ENCODE measurements around the gene DIP2B.
"Not testable (repeated sequence)": the region's sequence is repeated elsewhere in the genome, so short reads cannot be mapped to it uniquely, and the experiment has no call there.

Gene DIP2B

GRCh38 chr12:50676756-50677155 is 172.0 kb downstream of the DIP2B start:
- no peak for DNase-seq (ENCODE audit: low read depth, low spot score)

DNA sequence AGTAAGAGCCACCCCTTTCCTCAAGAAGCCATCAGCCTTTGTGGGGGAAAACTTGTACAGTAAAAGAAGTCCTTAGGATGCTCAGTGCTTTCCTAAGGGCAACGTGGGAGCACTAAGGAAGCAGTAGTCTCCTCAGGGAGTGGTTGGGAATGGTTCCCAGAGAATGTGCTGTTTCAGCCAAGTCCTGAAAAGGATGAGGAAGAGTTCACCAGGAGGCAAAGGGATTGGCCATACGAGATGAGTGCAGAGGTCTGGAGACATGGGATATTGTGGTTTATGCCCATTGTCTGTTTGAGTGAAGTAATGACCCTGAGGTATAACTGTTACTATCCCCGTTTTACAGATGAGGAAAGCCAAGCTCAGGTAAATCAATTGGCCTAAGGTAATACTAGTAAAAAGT is 173.1 kb downstream of the DIP2B start:
- no peak for DNase-seq (ENCODE audit: low read depth, low spot score)

- DNase-seq (ENCODE audit: low read depth, low spot score), result no peak
Measured at GRCh38 chr12:50678650-50679365, 174.0 kb downstream of the DIP2B start.

DNA sequence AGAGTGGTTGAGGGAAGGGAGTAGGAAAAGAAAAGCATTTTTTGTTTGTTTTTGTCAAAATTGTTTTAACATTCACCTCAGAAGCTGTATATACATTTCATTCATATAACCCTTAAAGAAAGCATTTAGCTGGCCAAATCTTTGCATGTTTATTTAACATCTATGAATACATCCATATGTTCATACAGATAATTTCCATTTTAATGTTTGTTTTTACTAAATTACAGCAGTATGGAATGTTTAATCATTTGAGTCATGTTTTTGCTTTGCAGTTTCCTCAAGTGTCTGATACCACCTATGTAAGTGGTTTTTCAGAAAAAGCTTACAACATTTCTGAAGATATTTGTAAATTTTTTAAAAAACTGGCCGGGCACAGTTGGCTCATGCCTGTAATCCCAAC is 174.8 kb downstream of the DIP2B start:
- no peak for DNase-seq (ENCODE audit: low read depth, low spot score)

GRCh38 chr12:50681064-50681463 is 176.3 kb downstream of the DIP2B start:
- DNase-seq (ENCODE audit: low read depth, low spot score), result not testable (repeated sequence)

DNA sequence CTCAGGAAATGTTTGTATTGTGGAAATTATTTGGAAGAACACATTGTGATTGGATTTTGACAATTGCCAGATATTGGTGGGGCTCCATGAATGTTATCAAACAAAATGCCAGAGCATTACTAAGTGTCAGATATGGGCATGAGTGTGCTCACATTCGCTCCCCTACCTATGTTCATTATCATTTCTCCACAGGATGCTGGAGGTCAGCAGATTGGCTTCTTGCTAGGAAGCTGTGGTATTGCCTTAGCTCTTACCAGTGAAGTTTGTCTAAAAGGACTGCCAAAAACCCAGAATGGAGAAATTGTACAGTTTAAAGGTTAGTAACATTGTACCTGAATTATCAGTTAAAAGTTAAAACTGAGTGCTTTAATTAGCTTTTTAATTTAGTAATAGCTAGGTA is 180.9 kb downstream of the DIP2B start:
- DNase-seq (ENCODE audit: low read depth, low spot score), result no peak

DNA sequence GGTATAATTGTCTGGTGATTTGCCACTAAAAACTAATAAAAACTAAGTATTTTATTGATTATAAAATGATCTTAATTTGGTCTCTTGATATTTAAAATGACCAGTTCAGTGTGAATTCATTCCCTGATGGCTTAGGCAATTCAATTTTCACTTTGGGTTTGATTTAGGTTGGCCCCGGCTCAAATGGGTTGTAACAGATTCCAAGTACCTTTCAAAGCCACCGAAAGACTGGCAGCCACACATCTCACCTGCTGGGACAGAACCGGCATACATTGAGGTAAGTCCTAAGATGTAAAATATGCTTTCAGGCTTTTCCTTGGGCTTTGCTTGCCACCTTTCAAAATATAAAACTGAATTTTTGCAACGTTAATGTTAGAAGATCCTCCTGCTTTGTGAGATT is 181.6 kb downstream of the DIP2B start:
- no peak for DNase-seq (ENCODE audit: low read depth, low spot score)

DNA sequence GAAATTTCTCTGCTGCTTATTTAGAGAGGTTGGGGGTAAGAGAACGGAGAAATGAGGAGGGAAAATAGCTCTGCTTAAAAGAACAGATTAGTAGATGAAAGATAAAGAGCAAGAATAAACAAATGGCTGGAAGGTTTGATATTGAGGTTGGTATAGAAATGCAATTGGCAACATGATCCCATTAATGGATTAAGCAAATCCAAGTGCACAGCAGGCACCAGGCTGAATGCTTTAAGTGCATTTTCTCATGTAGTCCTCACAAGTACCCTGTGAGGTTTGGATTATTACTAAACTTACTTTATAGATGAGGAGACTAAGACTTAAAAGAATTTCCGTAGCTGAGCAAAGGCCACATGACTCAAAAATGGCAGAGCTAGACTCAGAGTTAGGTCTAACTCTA is 182.2 kb downstream of the DIP2B start:
- DNase-seq (ENCODE audit: low read depth, low spot score), result no peak

- DNase-seq (ENCODE audit: low read depth, low spot score), result peak; percentile 32
Measured at GRCh38 chr12:50689437-50689836, 184.7 kb downstream of the DIP2B start.

DNA sequence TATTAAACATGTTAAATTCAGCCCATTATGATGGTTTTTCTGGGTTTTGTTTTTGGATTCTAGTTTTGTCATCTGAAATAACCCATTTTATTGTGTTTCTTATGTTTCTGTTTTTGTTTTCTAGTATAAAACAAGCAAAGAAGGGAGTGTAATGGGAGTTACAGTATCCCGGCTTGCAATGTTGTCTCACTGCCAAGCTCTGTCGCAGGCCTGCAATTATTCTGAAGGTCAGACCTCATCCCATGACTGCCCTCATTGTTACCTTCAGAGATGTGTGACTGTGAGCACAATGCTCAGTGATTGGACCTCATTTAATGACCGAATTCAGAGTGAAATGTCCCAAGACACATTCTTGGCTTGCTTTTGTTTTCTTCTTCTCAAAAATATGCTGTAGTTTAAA is 186.1 kb downstream of the DIP2B start:
- no peak for DNase-seq (ENCODE audit: low read depth, low spot score)

GRCh38 chr12:50695961-50696360 is 191.2 kb downstream of the DIP2B start:
- no peak for DNase-seq (ENCODE audit: low read depth, low spot score)

- no peak for DNase-seq (ENCODE audit: low read depth, low spot score)
Measured at GRCh38 chr12:50696931-50697330, 192.1 kb downstream of the DIP2B start.

DNA sequence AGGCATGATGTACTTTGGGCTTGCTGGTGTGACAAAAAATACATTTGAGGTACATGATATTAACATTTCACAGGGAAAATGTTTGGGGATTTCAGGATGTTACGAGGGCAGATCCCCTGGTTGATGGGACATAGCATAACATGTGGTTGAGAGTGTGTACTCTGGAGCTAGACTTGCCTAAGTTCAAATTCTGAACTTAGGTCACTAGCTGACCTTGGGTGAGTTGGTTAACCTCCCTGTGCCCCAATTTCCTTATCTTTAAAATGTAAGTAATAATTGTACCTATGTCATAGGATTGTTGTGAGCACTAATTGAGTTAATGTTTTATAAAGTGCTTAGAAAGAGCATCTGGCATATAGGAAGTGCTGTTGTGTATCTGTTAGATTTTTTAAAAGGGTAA is 194.4 kb downstream of the DIP2B start:
- DNase-seq (ENCODE audit: low read depth, low spot score), result no peak

GRCh38 chr12:50699940-50700339 is 195.2 kb downstream of the DIP2B start:
- no peak for DNase-seq (ENCODE audit: low read depth, low spot score)

DNA sequence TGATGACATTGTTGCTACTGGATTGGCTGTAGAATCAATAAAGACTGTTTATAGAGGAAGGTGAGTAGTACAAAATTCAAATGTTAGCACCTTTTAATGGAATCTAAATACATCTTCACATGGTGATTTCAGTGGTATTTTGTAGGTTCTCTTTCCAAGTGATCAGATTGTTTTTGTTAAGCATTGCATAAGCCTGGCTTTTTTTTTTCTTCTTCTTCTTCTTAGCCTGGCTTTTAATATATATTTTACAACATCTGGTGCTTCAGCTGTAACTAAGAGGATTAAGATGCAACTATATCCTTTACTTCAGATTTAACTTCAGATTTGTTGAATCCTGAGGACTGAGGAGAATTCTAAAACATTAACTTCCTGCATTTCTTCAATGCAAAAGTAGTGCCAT is 201.8 kb downstream of the DIP2B start:
- DNase-seq (ENCODE audit: low read depth, low spot score), result no peak

DNA sequence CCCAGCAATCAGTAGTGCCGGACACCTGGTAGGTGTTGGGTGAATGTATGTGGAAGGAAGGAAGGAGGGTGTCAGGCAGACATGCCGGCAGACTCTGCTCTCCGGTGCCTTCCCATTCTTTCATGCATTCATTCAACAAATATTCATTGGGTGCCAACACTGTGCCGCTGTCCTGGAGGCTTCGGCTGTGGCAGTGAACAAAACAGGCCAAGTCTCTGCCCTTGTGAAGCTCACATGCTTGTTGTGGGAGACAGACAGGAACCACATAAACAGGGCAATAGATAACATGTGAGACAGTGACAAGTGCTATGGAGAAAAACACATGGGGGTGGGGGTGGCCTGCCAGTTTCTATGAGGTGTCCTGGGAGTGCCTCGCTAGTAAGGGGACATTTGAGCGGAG is 202.6 kb downstream of the DIP2B start:
- no peak for DNase-seq (ENCODE audit: low read depth, low spot score)

GRCh38 chr12:50708631-50709030 is 203.8 kb downstream of the DIP2B start:
- DNase-seq (ENCODE audit: low read depth, low spot score), result no peak

DNA sequence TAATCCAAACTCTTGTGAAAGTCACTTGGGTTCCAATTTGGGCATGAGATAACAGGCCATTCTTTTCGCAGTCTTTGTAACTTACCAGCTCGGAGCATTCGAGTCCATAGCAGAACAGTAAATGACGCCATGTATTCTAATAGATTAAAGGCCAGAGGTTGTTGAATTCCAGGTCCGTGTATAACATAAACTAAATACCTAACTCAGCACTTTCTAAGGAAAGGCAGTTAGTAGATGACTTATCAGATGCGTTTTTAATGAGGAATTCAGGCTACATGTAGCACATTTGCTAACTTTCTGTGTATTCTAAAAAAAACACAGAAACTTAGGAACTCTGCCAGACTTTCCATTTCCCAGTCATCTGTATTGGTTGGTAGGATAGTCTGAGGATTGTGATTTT is 206.3 kb downstream of the DIP2B start:
- DNase-seq (ENCODE audit: low read depth, low spot score), result no peak

DNA sequence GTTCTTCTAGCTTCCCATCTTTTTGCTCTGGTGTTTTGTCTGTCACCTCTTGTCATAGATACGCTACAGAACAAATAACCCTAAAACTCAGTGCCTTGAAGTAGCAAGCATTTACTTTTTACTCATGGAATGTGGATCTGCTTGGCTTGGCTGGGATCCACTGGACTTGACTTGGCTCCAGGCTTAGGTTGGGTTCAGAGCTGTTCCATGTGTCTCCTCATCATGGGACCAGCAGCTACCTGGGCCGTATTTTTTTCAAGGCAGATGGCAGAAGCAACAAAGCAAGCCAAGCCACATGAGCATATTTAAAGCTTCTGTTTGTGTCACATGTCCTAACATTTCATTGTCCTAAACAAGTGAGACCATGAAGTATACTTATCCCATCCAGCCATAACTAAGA is 210.4 kb downstream of the DIP2B start:
- no peak for DNase-seq (ENCODE audit: low read depth, low spot score)

GRCh38 chr12:50718760-50719159 is 214.0 kb downstream of the DIP2B start:
- DNase-seq (ENCODE audit: low read depth, low spot score), result no peak

GRCh38 chr12:50720085-50720484 is 215.3 kb downstream of the DIP2B start:
- no peak for DNase-seq (ENCODE audit: low read depth, low spot score)

DNA sequence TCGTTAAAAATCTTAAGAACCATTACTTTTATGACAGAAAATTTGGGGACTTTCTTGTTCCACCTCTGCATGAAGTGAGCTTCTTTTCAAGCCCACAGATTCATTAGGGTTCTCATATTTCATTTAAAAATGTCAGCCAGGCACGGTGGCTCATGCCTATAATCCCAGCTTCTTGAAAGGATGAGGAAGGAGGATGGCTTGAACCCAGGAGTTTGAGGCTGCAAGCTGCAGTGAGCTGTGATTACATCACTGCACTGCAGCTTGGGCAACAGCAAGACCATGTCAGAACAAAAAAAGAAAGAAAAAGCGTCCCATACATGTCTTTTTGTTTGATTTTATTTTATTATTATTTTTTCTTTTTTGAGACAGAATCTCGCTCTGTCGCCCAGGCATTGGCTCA is 215.7 kb downstream of the DIP2B start:
- no peak for DNase-seq (ENCODE audit: low read depth, low spot score)

- DNase-seq (ENCODE audit: low read depth, low spot score), result no peak
Measured at GRCh38 chr12:50723865-50724264, 219.1 kb downstream of the DIP2B start.
